Measurements from ENCODE around the gene LKAAEAR1.
"Not testable (repeated sequence)": the region's sequence is repeated elsewhere in the genome, so short reads cannot be mapped to it uniquely, and the experiment has no call there.

LKAAEAR1 gene

GRCh38 chr20:64083804-64084684 is at the start of gene LKAAEAR1:
Gene LKAAEAR1, minus strand, starts transcription at chr20:64084398. Its CDS starts 179 bp downstream, at chr20:64084219.
- TF ChIP-seq CTCF (IDR thresholded peaks at IDR 0.05; ENCODE audit: extremely low read depth, missing control alignments): no peak
- DNase-seq (ENCODE audit: low spot score): no peak

- no peak for DNase-seq (ENCODE audit: low spot score)
- TF ChIP-seq CTCF (IDR thresholded peaks at IDR 0.05; ENCODE audit: extremely low read depth, missing control alignments): no peak
Measured at GRCh38 chr20:64131406-64131805, 47.2 kb upstream of the LKAAEAR1 start.

GRCh38 chr20:64130876-64131275 is 46.7 kb upstream of the LKAAEAR1 start:
- DNase-seq (ENCODE audit: low spot score): no peak
- TF ChIP-seq CTCF (IDR thresholded peaks at IDR 0.05; ENCODE audit: extremely low read depth, missing control alignments): no peak

- DNase-seq (ENCODE audit: low spot score): no peak
- TF ChIP-seq CTCF (IDR thresholded peaks at IDR 0.05; ENCODE audit: extremely low read depth, missing control alignments): no peak
Measured at GRCh38 chr20:64130271-64130670, 46.1 kb upstream of the LKAAEAR1 start.

GRCh38 chr20:64129146-64129782 is 45.1 kb upstream of the LKAAEAR1 start:
- no peak for DNase-seq (ENCODE audit: low spot score)
- TF ChIP-seq CTCF (IDR thresholded peaks at IDR 0.05; ENCODE audit: extremely low read depth, missing control alignments): no peak

GRCh38 chr20:64123517-64123916 is 39.3 kb upstream of the LKAAEAR1 start:
- not testable (repeated sequence) for DNase-seq (ENCODE audit: low spot score)

- not testable (repeated sequence) for DNase-seq (ENCODE audit: low spot score)
Measured at GRCh38 chr20:64122927-64123326, 38.7 kb upstream of the LKAAEAR1 start.

GRCh38 chr20:64121586-64121985 is 37.4 kb upstream of the LKAAEAR1 start:
- no peak for TF ChIP-seq CTCF (IDR thresholded peaks at IDR 0.05; ENCODE audit: extremely low read depth, missing control alignments)
- no peak for DNase-seq (ENCODE audit: low spot score)
